H1 (cell line): Measurements from ENCODE around the gene THBS3. TPM values are rescaled to one million over a fixed set of nuclear protein-coding genes. Genes with fewer than 3 reads are reported as not detected.

Source experiments
- CTCF ChIA-PET: fragments of 300-600 bp; sonication (Branson Sonifier 250); formaldehyde crosslinking; loops from one replicate; lab custom pipeline; 2021; ENCODE audit not compliant: partially characterized antibody; lab: Charles Lee
- POLR2A ChIA-PET: fragments of 300-600 bp; sonication (Branson Sonifier 250); formaldehyde crosslinking; loops from one replicate; lab custom pipeline; 2021; ENCODE audit warnings: inconsistent platforms; ENCODE audit not compliant: partially characterized antibody; lab: Charles Lee
- DNase-seq, 2 experiments: peaks; one replicate each; pipeline versions ENCODE4 v3.0.0 to v3.0.0-alpha.2; 2010 to 2022; ENCODE audit warnings: low spot score in 2 of 2, low read depth in 1 of 2, mixed read lengths in 1 of 2
- FAIRE-seq: peaks from 2 replicates; lab custom pipeline; 2011; peaks lifted over from hg19 to GRCh38; lab: Jason Lieb, UNC
- H2AFZ ChIP-seq: 2 replicates; pipeline ENCODE4 v1.8.1; 2012; ENCODE audit warnings: low read length, inconsistent platforms
- H2AK5ac ChIP-seq: 2 replicates; pipeline ENCODE4 v1.6.1; 2013; ENCODE audit warnings: low read depth, low read length
- H2BK120ac ChIP-seq: replicated peaks from 2 replicates; pipeline ENCODE3; 2013; ENCODE audit warnings: low read depth, low read length, inconsistent platforms
- H2BK12ac ChIP-seq: 2 replicates; pipeline ENCODE4 v1.6.1; 2013; ENCODE audit warnings: low read depth, low read length
- H2BK15ac ChIP-seq: 2 replicates; pipeline ENCODE4 v1.6.1; 2013; ENCODE audit warnings: low read length
- H2BK20ac ChIP-seq: 2 replicates; pipeline ENCODE4 v1.6.1; 2013; ENCODE audit warnings: low read length
- H2BK5ac ChIP-seq: 2 replicates; pipeline ENCODE4 v1.6.1; 2013; ENCODE audit warnings: low read depth, low read length
- H3K14ac ChIP-seq: 2 replicates; pipeline ENCODE4 v1.6.1; 2013; ENCODE audit warnings: inconsistent platforms; ENCODE audit not compliant: insufficient read length
- H3K18ac ChIP-seq: 2 replicates; pipeline ENCODE4 v1.6.1; 2013; ENCODE audit warnings: low read length; ENCODE audit errors: extremely low read depth
- H3K23ac ChIP-seq: 2 replicates; pipeline ENCODE4 v1.6.1; 2013; ENCODE audit warnings: inconsistent platforms; ENCODE audit not compliant: insufficient read length
- H3K23me2 ChIP-seq: 2 replicates; pipeline ENCODE4 v1.6.1; 2013; ENCODE audit warnings: low read depth, low read length
- H3K27ac ChIP-seq: 2 replicates; pipeline ENCODE4 v1.6.1; 2011; ENCODE audit warnings: low read depth, low read length, inconsistent platforms
- H3K27me3 ChIP-seq, 4 experiments: replicated peaks in 1 of 4; 1 replicate in 1 of 4; 2 replicates in 3 of 4; pipeline versions ENCODE4 v1.6.1 to v1.8.1; 2011 to 2013; ENCODE audit warnings: low read length in 3 of 4, mild to moderate bottlenecking in 3 of 4, inconsistent platforms in 2 of 4, mixed read lengths in 2 of 4, moderate library complexity in 1 of 4; ENCODE audit not compliant: control insufficient read depth in 3 of 4, insufficient read depth in 3 of 4; ENCODE audit errors: extremely low read depth in 1 of 4
- H3K36me3 ChIP-seq, 4 experiments: 2 replicates each; pipeline versions ENCODE4 v1.6.1 to v1.8.1; 2011 to 2013; ENCODE audit warnings: mild to moderate bottlenecking in 4 of 4, low read length in 3 of 4, moderate library complexity in 2 of 4, control low read depth in 1 of 4, inconsistent platforms in 1 of 4; ENCODE audit not compliant: insufficient read depth in 4 of 4, control insufficient read depth in 2 of 4
- H3K4ac ChIP-seq: replicated peaks from 2 replicates; pipeline ENCODE3; 2013; ENCODE audit warnings: low read length, low read depth, mixed read lengths, inconsistent platforms; ENCODE audit not compliant: insufficient read length
- H3K4me1 ChIP-seq, 4 experiments: replicated peaks in 1 of 4; 1 replicate in 1 of 4; 2 replicates in 3 of 4; pipeline versions ENCODE4 v1.6.1 to v1.8.1; 2011 to 2013; ENCODE audit warnings: low read length in 3 of 4, inconsistent platforms in 2 of 4, mixed read lengths in 1 of 4; ENCODE audit not compliant: insufficient read depth in 4 of 4, control insufficient read depth in 3 of 4
- H3K4me2 ChIP-seq, 2 experiments: 2 replicates each; pipeline versions ENCODE4 v1.6.1 to v1.8.1; 2011 to 2013; ENCODE audit warnings: low read depth in 2 of 2, low read length in 2 of 2, control low read depth in 1 of 2, inconsistent platforms in 1 of 2, mild to moderate bottlenecking in 1 of 2; ENCODE audit not compliant: insufficient read depth in 1 of 2
- H3K4me3 ChIP-seq, 4 experiments: fragments of 200-600, 300-600 bp in 1 of 4; sonication (generic), shearing (Covaris generic), sonication (Bioruptor Twin) in 1 of 4; 2 replicates each; pipeline versions ENCODE4 v1.5.1 to v1.8.1; 2011 to 2016; ENCODE audit warnings: low read length in 4 of 4, low read depth in 3 of 4, control low read depth in 2 of 4, inconsistent platforms in 2 of 4, mild to moderate bottlenecking in 2 of 4, mixed read lengths in 1 of 4, moderate library complexity in 1 of 4; ENCODE audit not compliant: insufficient read depth in 2 of 4; ENCODE audit errors: extremely low read depth in 1 of 4
- H3K56ac ChIP-seq: replicated peaks from 2 replicates; pipeline ENCODE3; 2013; ENCODE audit warnings: low read depth, mild to moderate bottlenecking, mixed read lengths, low read length, inconsistent platforms; ENCODE audit not compliant: insufficient read length
- H3K79me1 ChIP-seq: 2 replicates; pipeline ENCODE4 v1.6.1; 2013; ENCODE audit warnings: low read depth, low read length, control low read depth
- H3K79me2 ChIP-seq, 2 experiments: 2 replicates each; pipeline versions ENCODE4 v1.6.1 to v1.8.1; 2012 to 2013; ENCODE audit warnings: low read length in 2 of 2, mild to moderate bottlenecking in 2 of 2, inconsistent platforms in 1 of 2; ENCODE audit not compliant: insufficient read depth in 2 of 2, control insufficient read depth in 1 of 2
- H3K9ac ChIP-seq, 4 experiments: replicated peaks in 1 of 4; 1 replicate in 1 of 4; 2 replicates in 3 of 4; pipeline versions ENCODE4 v1.6.1 to v1.8.1; 2011 to 2013; ENCODE audit warnings: low read depth in 3 of 4, low read length in 3 of 4, control low read depth in 2 of 4, mild to moderate bottlenecking in 2 of 4, moderate library complexity in 2 of 4, inconsistent platforms in 1 of 4; ENCODE audit errors: extremely low read depth in 1 of 4
- H3K9me3 ChIP-seq, 2 experiments: 2 replicates each; pipeline versions ENCODE4 v1.6.1 to v1.8.1; 2012 to 2013; ENCODE audit warnings: mild to moderate bottlenecking in 2 of 2, moderate library complexity in 2 of 2, control low read depth in 1 of 2, inconsistent platforms in 1 of 2, low read depth in 1 of 2, low read length in 1 of 2, mixed read lengths in 1 of 2; ENCODE audit not compliant: insufficient read depth in 2 of 2
- H4K20me1 ChIP-seq, 2 experiments: replicated peaks in 1 of 2; 2 replicates each; pipeline versions ENCODE3 to v1.8.1; 2011 to 2013; ENCODE audit warnings: inconsistent platforms in 2 of 2, low read length in 2 of 2, mild to moderate bottlenecking in 1 of 2; ENCODE audit not compliant: insufficient read depth in 2 of 2, control insufficient read depth in 1 of 2
- H4K5ac ChIP-seq: 2 replicates; pipeline ENCODE4 v1.6.1; 2013; ENCODE audit warnings: low read length, low read depth, mixed read lengths, inconsistent platforms; ENCODE audit not compliant: insufficient read length
- H4K8ac ChIP-seq: 2 replicates; pipeline ENCODE4 v1.8.0; 2013; ENCODE audit warnings: mild to moderate bottlenecking, moderate library complexity, low read length, inconsistent platforms; ENCODE audit not compliant: insufficient read depth; ENCODE audit errors: extremely low read depth
- H4K91ac ChIP-seq: replicated peaks from 2 replicates; pipeline ENCODE3; 2013; ENCODE audit warnings: low read length, mixed read lengths, inconsistent platforms; ENCODE audit not compliant: insufficient read length
- BACH1 ChIP-seq: IDR thresholded peaks from 2 replicates; pipeline ENCODE4 v1.6.1; 2012; ENCODE audit warnings: low read length, improper control_type of control experiment
- BRCA1 ChIP-seq: IDR thresholded peaks from 2 replicates; pipeline ENCODE4 v1.6.1; 2012; ENCODE audit warnings: low read depth, low read length, improper control_type of control experiment
- CBX8 ChIP-seq: fragments of 300-800, 300-1000 bp; sonication (generic); IDR thresholded peaks from 2 replicates; pipeline ENCODE4 v1.7.1; 2016; ENCODE audit warnings: low read depth, low read length, borderline replicate concordance
- EGR1 ChIP-seq: IDR thresholded peaks from 2 replicates; pipeline ENCODE4 v1.6.1; 2011; ENCODE audit warnings: low read depth, low read length, borderline replicate concordance
- MAX ChIP-seq: IDR thresholded peaks from 2 replicates; pipeline ENCODE4 v1.6.1; 2012; ENCODE audit warnings: inconsistent platforms
- RFX5 ChIP-seq: IDR thresholded peaks from 2 replicates; pipeline ENCODE4 v1.6.1; 2011; ENCODE audit warnings: low read depth, low read length, improper control_type of control experiment, borderline replicate concordance
- SAP30 ChIP-seq: fragments of 300-600 bp; sonication (generic); IDR thresholded peaks from 2 replicates; pipeline ENCODE4 v1.7.1; 2012; ENCODE audit warnings: low read length, moderate library complexity, mild to moderate bottlenecking, inconsistent platforms; ENCODE audit not compliant: insufficient read depth, insufficient replicate concordance
- WGBS, 2 experiments: shearing (Covaris generic) in 1 of 2; methylation state at CpG; one replicate each; pipeline versions ENCODE4 v1.1.6 to v1.1.7; 2013 to 2015; ENCODE audit warnings: low lambda C conversion rate in 2 of 2, mixed read lengths in 2 of 2, inconsistent platforms in 1 of 2, low coverage in 1 of 2, missing lambda C conversion rate in 1 of 2; ENCODE audit not compliant: insufficient replicate concordance in 2 of 2, insufficient coverage in 1 of 2, insufficient read length in 1 of 2; ENCODE audit errors: extremely low coverage in 1 of 2, missing lambda C conversion rate in 1 of 2; 5-methylcytosine and 5-hydroxymethylcytosine counted together
- polyA plus RNA-seq, 7 experiments: library from polyadenylated mRNA; depleted of rRNA in 3 of 7; stranded (reverse) in 5 of 7; unstranded in 2 of 7; fragments of >200 nt in 5 of 7; fragments of 200-250 nt in 2 of 7; gene quantifications; 1 replicate in 5 of 7; 2 replicates in 1 of 7; 4 replicates in 1 of 7; pipeline versions ENCODE4 v1.2.1 to v1.2.3, GENCODE V29; 2011 to 2013; ENCODE audit warnings: missing spikeins in 2 of 7, mixed read lengths in 2 of 7
- total RNA-seq: library from RNA; stranded (reverse); fragmentation: NEBNext Ultra II Directional; extraction: Animal tissue kit (Norgen Biotek cat#: 25700); gene quantifications from 2 replicates; pipeline ENCODE4 v1.2.1, GENCODE V29; 2021

The THBS3 gene
- total and polyA plus RNA-seq, 2 of the 8 experiments (the other 6 are each of a cell fraction or from before 2014, with no cell fraction given): 3.0 to 3.5 TPM

DNA sequence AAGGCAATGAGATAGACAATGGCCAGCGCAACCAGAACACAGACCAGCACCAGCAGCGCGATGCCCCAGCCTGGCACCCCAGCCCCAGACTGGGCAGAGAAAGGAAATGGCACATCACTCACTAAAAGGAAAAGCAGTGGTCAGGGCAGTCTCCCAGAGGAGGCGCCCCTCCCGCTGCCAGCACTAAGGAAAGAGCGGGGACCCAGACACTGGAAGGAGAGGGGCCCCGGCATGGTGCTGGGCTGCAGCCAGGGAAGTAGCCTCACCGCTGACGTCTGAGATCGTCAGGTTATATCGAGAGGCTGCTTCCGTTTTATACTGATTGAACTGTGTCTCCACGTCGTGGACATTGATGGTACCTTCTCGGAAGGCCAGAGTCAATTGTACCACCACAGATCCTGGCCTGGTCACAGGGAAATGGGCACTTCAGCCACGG is 20.2 kb downstream of the THBS3 start:
- no peak overlapping the region; a peak in 1 of 7 replicates for H3K9ac ChIP-seq
- H3K56ac ChIP-seq: peak overlapping the region; percentile 17
- peaks cover 7 to 23% (median 14%) of the 10 kb centered on the region in 4 experiments for H3K4me1 ChIP-seq
- H2BK20ac ChIP-seq: 0 out of 2 replicates have a peak overlapping the region, but pooled peaks have one; percentile 86
- H4K8ac ChIP-seq: no peak overlapping the region; the same call in 1 of the 2 replicates
- H4K20me1 ChIP-seq: no peaks in the 10 kb centered on the region
- 83% methylated on average over 16 of the region's 16 CpGs; no CpG with 5 or more reads in 1 of the 2 experiments for WGBS, 2 experiments
- ChIA-PET POLR2A (interaction anchor here (1.0 to 20.5 kb wide), 5 partner anchors 10 to 75 kb away, joined by 3 to 512 read pairs (median 12); partner anchors contain the start of genes KRTCAP2, MTX1, SCAMP3 and THBS3), CTCF (interaction anchor here (0.8 to 6.1 kb wide), 3 partner anchors 10 to 66 kb away, joined by 3 to 38 read pairs (median 26); no protein-coding TSS in a partner anchor)
- DNase-seq (no peak), FAIRE-seq (no peak)
- H3K14ac ChIP-seq: no peak overlapping the region
- no peak for TF ChIP-seq BACH1
- no peak for TF ChIP-seq CBX8
- no peak for TF ChIP-seq SAP30
- no peak for TF ChIP-seq BRCA1
- no peak for TF ChIP-seq RFX5
- TF ChIP-seq EGR1: no peak
- no peak for TF ChIP-seq MAX
- peak overlapping the region; percentile 68; the same call in 1 of the 2 replicates for H2BK12ac ChIP-seq
- H3K4ac ChIP-seq: no peak overlapping the region
- H4K91ac ChIP-seq: no peak overlapping the region
- H3K23ac ChIP-seq: no peak overlapping the region
- no peak overlapping the region for H3K18ac ChIP-seq
- H2AK5ac ChIP-seq: no peak overlapping the region
- no peaks in the 10 kb centered on the region for H3K27me3 ChIP-seq
- no peaks in the 10 kb centered on the region for H3K79me1 ChIP-seq
- H3K4me3 ChIP-seq: no peak overlapping the region
- no peak overlapping the region for H2AFZ ChIP-seq
- no peak overlapping the region for H3K27ac ChIP-seq
- no peak overlapping the region for H3K4me2 ChIP-seq
- H3K79me2 ChIP-seq: no peaks in the 10 kb centered on the region
- peak overlapping the region; percentile 23 for H4K5ac ChIP-seq
- H2BK15ac ChIP-seq: peak overlapping the region; percentile 40; the same call in 1 of the 2 replicates
- 0 out of 2 replicates have a peak overlapping the region, but pooled peaks have one; percentile 7 for H2BK5ac ChIP-seq
- peaks cover 0 to 10% (median 3%) of the 10 kb centered on the region in 4 experiments; a peak in 5 of 8 replicates for H3K36me3 ChIP-seq
- H3K23me2 ChIP-seq: no peaks in the 10 kb centered on the region; the same call in 1 of the 2 replicates
- H2BK120ac ChIP-seq: no peak overlapping the region
- no peaks in the 10 kb centered on the region for H3K9me3 ChIP-seq
